ENCODE results near the gene APLP2.

DNA sequence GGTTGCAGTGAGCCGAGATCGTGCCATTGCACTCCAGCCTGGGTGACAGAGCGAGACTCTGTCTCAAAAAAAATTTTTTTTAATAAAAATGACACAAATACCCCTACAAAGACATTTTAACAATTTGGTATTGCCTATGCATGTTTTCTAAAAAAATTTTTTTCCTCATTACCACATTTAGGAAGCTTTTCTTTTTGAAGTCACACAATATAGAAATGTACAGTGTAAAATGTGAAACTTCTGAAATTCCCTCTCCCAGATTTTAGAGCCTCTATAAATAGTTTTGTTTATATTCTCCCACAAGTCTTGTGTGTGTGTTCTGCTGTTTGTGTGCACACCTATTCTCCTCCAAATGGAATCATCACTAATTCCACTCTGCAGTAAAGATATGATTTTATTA is 97.5 kb downstream of the APLP2 start:
- TF ChIP-seq, protein P1, sequence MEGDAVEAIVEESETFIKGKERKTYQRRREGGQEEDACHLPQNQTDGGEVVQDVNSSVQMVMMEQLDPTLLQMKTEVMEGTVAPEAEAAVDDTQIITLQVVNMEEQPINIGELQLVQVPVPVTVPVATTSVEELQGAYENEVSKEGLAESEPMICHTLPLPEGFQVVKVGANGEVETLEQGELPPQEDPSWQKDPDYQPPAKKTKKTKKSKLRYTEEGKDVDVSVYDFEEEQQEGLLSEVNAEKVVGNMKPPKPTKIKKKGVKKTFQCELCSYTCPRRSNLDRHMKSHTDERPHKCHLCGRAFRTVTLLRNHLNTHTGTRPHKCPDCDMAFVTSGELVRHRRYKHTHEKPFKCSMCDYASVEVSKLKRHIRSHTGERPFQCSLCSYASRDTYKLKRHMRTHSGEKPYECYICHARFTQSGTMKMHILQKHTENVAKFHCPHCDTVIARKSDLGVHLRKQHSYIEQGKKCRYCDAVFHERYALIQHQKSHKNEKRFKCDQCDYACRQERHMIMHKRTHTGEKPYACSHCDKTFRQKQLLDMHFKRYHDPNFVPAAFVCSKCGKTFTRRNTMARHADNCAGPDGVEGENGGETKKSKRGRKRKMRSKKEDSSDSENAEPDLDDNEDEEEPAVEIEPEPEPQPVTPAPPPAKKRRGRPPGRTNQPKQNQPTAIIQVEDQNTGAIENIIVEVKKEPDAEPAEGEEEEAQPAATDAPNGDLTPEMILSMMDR (conservative IDR thresholded peaks at IDR 0.05 in 1 of 2, IDR thresholded peaks at IDR 0.05 in 1 of 2; ENCODE audit: extremely low read depth in 1 of 2, insufficient read depth in 1 of 2, low read depth in 1 of 2, low read length in 2 of 2): no peak
- TF ChIP-seq EZH2 (IDR thresholded peaks at IDR 0.05; ENCODE audit: borderline replicate concordance, low read length): no peak

Measured in mammary epithelial cell (primary cell).